Left cardiac atrium (tissue), 4 donors: ENCODE data around the gene HLA-DMA. TPM values are rescaled to one million over a fixed set of nuclear protein-coding genes. Genes with fewer than 3 reads are reported as not detected.
A peak's percentile ranks its signal among the peaks of the same experiment; 100 is the strongest.
"Not testable (repeated sequence)": the region's sequence is repeated elsewhere in the genome, so short reads cannot be mapped to it uniquely, and the experiment has no call there.

Experiments used
- ATAC-seq, 2 donors: fragments of 200-7000 bp; cut with Tn5 transposase; one replicate each; pipeline ENCODE4 v1.9.1; 2020; ENCODE audit warnings: mild to moderate bottlenecking in 2 of 2, moderate library complexity in 2 of 2
- DNase-seq: peaks from one replicate; pipeline ENCODE4 v3.0.0-alpha.2; 2020
- intact Hi-C, 2 donors: fragments of 100-400 bp; cut with DNase I; formaldehyde crosslinking; loops; one replicate each; pipeline versions ENCODE4 v1.14.1 to v1.15.1; 2022 to 2023
- total RNA-seq, 2 donors: library from RNA; stranded (reverse); fragmentation: NEBNext Ultra II Directional; extraction: Animal tissue kit (Norgen Biotek cat#: 25700); gene quantifications; one replicate each; pipeline ENCODE4 v1.2.1, GENCODE V29; 2021
- donor health status: DM: no; HTN: yes; CAD: no.
- donor health status: DM: no; HTN: yes; CAD: no; lungs with severe emphysema.
- donor health status: DM: yes; HTN: yes; CAD: no.
- donor health status: Dilated cardiomyopathy.

Gene HLA-DMA
- total RNA-seq, 2 donors from 2014 or later: 20.5 to 38.8 TPM

GRCh38 chr6:32963866-32964265, 11.0 kb upstream of the HLA-DMA start:
- ATAC-seq (no peak), DNase-seq (no peak)
- intact Hi-C loops: no loop called here

- intact Hi-C loops: no loop called here
- DNase-seq: no peak
Measured at GRCh38 chr6:32962213-32962826, 9.4 kb upstream of the HLA-DMA start.

GRCh38 chr6:32960563-32960962, 7.7 kb upstream of the HLA-DMA start:
- intact Hi-C loops: no loop called here
- DNase-seq: no peak
- no peak for ATAC-seq

More at GRCh38 chr6:32962213-32962826, 9.4 kb upstream of the HLA-DMA start:
- no peak for ATAC-seq

- DNase-seq (no peak), ATAC-seq (no peak)
- intact Hi-C loops: no loop called here
Measured at GRCh38 chr6:32956176-32956575, 3.3 kb upstream of the HLA-DMA start.

- ATAC-seq (no peak), DNase-seq (no peak)
- intact Hi-C loops: no loop called here
Measured at GRCh38 chr6:32954986-32955802, 2.3 kb upstream of the HLA-DMA start.

- intact Hi-C loops: no loop called here
- DNase-seq: no peak
Measured at GRCh38 chr6:32954267-32954666, 1.4 kb upstream of the HLA-DMA start.

GRCh38 chr6:32953775-32954174, 878 bp upstream of the HLA-DMA start:
- intact Hi-C loops: no loop called here
- ATAC-seq (no peak), DNase-seq (no peak)

More at GRCh38 chr6:32954267-32954666, 1.4 kb upstream of the HLA-DMA start:
- ATAC-seq: no peak

GRCh38 chr6:32950449-32950848, 2.4 kb downstream of the HLA-DMA start:
- DNase-seq (no peak), ATAC-seq (no peak)
- intact Hi-C loops: no loop called here

GRCh38 chr6:32950010-32950409, 2.9 kb downstream of the HLA-DMA start:
- no peak for ATAC-seq
- DNase-seq: no peak
- intact Hi-C loops: no loop called here

- ATAC-seq (no peak), DNase-seq (no peak)
- intact Hi-C loops: no loop called here
Measured at GRCh38 chr6:32949113-32949512, 3.8 kb downstream of the HLA-DMA start.

GRCh38 chr6:32947552-32948465, 5.1 kb downstream of the HLA-DMA start:
- ATAC-seq (peak in 1 of 2 donors; percentile 20), DNase-seq (no peak)
- intact Hi-C loops: no loop called here

GRCh38 chr6:32946893-32947292, 6.0 kb downstream of the HLA-DMA start:
- DNase-seq (no peak), ATAC-seq (no peak)
- intact Hi-C loops: no loop called here

- no peak for ATAC-seq
- intact Hi-C loops: no loop called here
- no peak for DNase-seq
Measured at GRCh38 chr6:32945953-32946352, 6.9 kb downstream of the HLA-DMA start.

GRCh38 chr6:32945108-32945760, 7.7 kb downstream of the HLA-DMA start:
- intact Hi-C loops: no loop called here
- no peak for DNase-seq
- no peak for ATAC-seq

- peak; percentile 53 to 66 for ATAC-seq
- intact Hi-C loops: no loop called here
Measured at GRCh38 chr6:32943864-32944649, 8.8 kb downstream of the HLA-DMA start.

GRCh38 chr6:32942555-32943123, 10.3 kb downstream of the HLA-DMA start:
- DNase-seq, intact Hi-C loops, ATAC-seq: not testable (repeated sequence)

More at GRCh38 chr6:32943864-32944649, 8.8 kb downstream of the HLA-DMA start:
- DNase-seq: no peak

GRCh38 chr6:32941214-32941768, 11.6 kb downstream of the HLA-DMA start:
- ATAC-seq: peak in 1 of 2 donors; percentile 51
- intact Hi-C loops: no loop called here
- no peak for DNase-seq
